Activated CD4-positive, alpha-beta T cell treated with anti-CD3 and anti-CD28 coated beads, Interleukin-2, Interleukin-6, amounts not matched to agents 100 ng/mL and 50 ng/mL, durations not matched to agents 16 hours and 8 hours (primary cell): ENCODE measurements around the gene UBN2.
A peak's percentile ranks its signal among the peaks of the same experiment; 100 is the strongest.
"Not testable (repeated sequence)": the region's sequence is repeated elsewhere in the genome, so short reads cannot be mapped to it uniquely, and the experiment has no call there.

Experiments
- DNase-seq: peaks from one replicate; pipeline ENCODE4 v3.0.0-alpha.2; 2020

The UBN2 gene

GRCh38 chr7:139230774-139231512 is at the start of gene UBN2:
Gene UBN2 (plus strand): TSS chr7:139231237. CDS start chr7:139231485, 248 bp downstream.
- DNase-seq: peak; percentile 97

DNA sequence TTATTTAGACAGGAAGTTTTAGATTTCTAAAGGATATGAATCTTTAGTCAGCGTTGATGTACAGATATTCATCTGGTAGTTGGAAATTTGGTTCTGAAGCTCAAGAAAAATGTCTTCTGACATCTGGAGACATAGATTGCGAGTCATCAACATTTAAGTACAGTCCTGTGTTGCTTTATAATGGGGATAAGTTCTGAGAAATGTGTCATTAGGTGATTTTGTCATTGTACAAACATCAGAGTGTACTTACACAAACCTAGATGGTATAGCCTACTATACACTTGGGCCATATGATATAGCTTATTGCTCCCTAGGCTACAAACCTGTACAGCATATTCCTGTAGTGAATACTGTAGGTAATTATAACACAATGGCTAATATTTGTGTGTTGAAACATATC is 49.6 kb upstream of the UBN2 start:
- no peak for DNase-seq

DNA sequence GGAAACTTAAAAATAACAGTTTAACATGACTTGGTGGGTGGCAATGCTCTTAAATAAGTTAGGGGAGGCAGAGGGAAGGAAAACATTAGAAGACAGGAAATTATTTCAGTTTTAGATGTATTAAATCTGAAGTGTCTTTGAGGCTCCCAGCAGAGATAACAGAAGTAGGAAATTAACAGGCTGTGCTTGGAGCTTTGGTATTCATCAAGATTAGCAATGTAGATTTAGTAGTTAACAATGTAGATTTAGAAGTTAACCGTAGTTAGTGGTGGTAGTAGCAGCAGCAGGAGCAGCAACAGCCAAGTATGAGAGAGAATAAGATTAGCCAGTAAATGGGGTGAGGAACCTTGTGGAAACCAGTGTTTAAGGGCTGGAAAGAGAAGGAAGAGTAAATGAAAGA is 48.7 kb upstream of the UBN2 start:
- no peak for DNase-seq

GRCh38 chr7:139183251-139183650 is 47.8 kb upstream of the UBN2 start:
- no peak for DNase-seq

DNA sequence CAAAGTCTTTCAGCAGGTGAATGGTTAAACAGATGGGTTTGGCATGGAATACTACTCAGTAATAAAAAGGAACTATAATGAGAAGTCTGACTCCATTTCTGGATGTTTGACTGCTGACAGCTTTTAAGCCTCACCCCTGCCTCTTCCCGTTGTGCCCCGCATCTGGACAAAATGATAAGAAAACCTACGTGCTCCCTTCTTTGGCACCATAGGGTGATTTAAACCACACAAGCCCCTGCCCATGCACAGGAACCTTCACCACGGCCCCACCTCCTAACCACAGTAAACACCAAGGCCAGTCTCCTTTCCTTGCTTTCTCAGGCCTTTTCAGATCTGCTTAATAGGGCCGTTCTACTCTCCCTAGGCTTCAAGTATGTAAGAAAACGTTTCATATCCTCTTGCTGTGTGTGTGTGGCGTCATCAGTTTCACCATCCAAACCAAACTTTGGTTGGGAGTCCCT is 47.1 kb upstream of the UBN2 start:
- DNase-seq: no peak

DNA sequence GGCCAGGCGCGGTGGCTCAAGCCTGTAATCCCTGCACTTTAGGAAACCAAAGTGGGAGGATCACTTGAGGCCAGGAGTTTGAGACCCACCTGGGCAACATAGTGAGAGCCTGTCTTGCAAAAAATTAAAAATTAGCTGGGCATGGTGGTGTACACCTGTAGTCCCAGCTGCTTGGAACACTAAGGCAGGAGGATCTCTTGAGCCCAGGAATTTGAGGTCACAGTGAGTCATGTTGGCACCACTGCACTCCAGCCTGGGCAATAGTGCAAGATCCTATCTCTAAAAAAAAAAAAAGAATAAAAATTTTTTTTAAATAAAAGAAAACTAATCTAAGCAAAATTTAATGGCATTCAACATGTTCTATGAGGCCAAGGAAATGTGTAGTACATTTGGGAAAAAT is 44.9 kb upstream of the UBN2 start:
- DNase-seq: no peak

GRCh38 chr7:139189357-139189756 is 41.7 kb upstream of the UBN2 start:
- no peak for DNase-seq

DNA sequence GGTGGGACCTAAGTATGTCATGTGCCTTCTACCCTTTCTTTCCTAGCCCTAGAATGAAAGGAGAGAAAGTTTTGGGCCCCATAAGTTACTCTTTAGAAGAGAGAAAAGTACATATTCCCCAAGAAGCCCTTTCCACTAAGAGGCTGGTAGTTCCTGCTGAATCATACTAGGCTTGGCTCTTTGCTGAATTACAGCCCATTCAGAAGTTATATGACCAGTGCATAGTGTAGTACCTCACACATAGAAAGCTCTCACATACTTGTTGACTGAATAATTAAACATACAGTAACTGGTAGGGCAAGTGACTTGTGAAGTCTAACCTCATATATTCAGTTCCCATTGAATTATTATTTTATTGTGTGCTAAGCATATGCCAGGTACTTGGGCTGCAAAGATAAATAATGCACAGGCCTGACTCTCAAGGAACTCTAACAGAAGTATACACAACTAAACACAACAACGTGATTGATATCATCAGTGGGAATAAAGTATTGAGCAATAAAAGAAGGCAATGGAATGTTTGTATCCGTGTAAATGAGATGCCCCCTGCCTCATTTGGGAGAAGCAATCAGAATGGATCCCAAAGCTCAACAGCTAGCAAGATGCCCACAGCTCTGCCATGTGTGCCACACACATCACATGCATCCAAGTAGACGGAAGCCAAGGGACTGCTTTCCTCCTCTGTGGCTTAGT is 38.9 kb upstream of the UBN2 start:
- no peak for DNase-seq

GRCh38 chr7:139200382-139200781 is 30.7 kb upstream of the UBN2 start:
- DNase-seq: no peak

GRCh38 chr7:139203992-139204391 is 27.0 kb upstream of the UBN2 start:
- no peak for DNase-seq

DNA sequence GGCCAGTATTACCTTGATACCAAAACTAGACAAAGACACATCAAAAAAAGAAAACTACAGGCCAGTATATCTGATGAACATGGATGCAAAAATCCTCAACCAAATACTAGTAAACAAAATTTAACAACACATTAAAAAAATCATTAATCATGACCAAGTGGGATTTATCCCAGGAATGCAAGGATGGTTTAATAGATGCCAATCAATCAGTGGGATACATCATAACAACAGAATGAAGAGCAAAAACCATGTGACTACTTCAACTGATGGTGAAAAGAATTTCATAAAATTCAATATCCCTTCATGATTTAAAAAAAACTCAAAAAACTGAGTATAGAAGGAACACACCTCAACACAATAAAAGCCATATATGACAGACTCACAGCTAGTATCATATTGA is 25.2 kb upstream of the UBN2 start:
- no peak for DNase-seq

- no peak for DNase-seq
Measured at GRCh38 chr7:139212133-139212532, 18.9 kb upstream of the UBN2 start.

DNA sequence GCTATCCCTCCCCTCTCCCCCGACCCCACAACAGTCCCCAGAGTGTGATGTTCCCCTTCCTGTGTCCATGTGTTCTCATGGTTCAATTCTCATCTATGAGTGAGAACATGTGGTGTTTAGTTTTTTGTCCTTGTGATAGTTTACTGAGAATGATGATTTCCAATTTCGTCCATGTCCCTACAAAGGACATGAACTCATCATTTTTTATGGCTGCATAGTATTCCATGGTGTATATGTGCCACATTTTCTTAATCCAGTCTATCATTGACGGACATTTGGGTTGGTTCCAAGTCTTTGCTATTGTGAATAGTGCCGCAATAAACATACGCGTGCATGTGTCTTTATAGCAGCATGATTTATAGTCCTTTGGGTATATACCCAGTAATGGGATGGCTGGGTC is 17.5 kb upstream of the UBN2 start:
- DNase-seq: not testable (repeated sequence)

DNA sequence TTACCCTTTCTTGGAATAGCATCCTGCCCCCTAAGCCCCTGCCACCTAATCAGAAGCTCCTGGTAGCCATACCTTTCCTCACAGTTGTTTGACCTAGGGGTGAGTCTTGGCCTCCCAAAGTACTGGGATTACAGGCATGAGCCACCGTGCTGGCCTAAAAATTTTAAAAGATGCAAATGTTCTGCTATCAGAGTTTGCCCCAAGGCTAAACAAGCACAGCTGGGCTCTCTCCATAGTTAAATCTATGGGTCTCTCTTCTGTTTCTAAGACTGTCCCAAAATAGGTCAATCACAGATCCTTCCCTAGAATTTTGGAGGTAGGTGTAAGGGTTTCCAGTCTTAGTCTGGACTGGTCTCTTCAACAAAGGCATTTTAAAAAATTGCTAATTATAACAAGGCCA is 12.9 kb upstream of the UBN2 start:
- no peak for DNase-seq

GRCh38 chr7:139224219-139224618 is 6.8 kb upstream of the UBN2 start:
- no peak for DNase-seq

DNA sequence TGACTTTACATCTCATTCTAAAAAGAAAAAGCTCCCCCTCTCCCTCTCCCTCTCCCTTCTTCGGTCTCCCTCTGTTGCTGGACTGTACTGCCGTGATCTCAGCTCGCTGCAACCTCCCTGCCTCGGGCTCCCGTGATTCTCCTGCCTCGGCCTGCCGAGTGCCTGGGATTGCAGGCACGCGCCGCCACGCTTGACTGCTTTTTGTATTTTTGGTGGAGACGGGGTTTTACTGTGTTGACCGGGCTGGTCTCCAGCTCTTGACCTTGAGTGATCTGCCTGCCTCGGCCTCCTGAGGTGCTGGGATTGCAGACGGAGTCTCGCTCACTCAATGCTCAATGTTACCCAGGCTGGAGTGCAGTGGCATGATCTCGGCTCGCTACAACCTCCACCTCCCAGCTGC is 6.2 kb upstream of the UBN2 start:
- not testable (repeated sequence) for DNase-seq

GRCh38 chr7:139225286-139226157 is 5.5 kb upstream of the UBN2 start:
- not testable (repeated sequence) for DNase-seq

GRCh38 chr7:139226158-139226515 is 4.9 kb upstream of the UBN2 start:
- not testable (repeated sequence) for DNase-seq

DNA sequence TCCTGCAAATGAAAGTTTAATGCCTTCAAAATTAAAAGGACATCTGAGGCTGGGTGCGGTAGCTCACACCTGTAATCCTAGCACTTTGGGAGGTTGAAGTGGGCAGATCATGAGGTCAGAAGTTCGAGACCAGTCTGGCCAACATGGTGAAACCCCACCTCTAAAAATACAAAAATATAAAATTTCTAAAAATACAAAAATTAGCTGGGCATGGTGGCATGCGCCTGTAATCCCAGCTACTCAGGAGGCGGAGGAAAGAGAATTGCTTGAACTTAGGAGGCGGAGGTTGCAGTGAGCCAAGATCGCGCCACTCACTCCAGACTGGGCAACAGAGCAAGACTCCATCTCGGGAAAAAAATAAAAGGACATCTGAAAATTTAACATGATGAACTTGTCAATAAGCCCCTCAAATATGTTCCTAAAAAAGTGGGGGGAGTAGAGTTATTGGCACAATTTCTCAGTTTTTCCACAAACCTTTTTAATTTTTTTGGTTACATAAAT is 4.0 kb upstream of the UBN2 start:
- DNase-seq: not testable (repeated sequence)

GRCh38 chr7:139230023-139230422 is 1.0 kb upstream of the UBN2 start:
- DNase-seq: no peak

DNA sequence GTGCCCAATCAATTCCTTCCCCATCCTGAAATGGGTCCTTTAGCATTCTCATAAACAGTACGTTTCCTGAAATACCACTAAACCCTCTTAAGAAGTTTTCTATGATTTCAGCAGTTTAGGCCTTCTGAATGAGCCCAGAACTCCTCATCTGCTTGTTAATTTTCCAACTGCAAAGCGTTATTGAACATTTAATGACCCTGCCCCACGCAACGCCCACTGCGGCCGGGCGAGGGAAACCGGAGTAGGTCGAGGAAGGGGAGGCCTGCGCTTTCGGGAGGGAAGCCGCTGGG is 608 bp upstream of the UBN2 start:
- DNase-seq: no peak

DNA sequence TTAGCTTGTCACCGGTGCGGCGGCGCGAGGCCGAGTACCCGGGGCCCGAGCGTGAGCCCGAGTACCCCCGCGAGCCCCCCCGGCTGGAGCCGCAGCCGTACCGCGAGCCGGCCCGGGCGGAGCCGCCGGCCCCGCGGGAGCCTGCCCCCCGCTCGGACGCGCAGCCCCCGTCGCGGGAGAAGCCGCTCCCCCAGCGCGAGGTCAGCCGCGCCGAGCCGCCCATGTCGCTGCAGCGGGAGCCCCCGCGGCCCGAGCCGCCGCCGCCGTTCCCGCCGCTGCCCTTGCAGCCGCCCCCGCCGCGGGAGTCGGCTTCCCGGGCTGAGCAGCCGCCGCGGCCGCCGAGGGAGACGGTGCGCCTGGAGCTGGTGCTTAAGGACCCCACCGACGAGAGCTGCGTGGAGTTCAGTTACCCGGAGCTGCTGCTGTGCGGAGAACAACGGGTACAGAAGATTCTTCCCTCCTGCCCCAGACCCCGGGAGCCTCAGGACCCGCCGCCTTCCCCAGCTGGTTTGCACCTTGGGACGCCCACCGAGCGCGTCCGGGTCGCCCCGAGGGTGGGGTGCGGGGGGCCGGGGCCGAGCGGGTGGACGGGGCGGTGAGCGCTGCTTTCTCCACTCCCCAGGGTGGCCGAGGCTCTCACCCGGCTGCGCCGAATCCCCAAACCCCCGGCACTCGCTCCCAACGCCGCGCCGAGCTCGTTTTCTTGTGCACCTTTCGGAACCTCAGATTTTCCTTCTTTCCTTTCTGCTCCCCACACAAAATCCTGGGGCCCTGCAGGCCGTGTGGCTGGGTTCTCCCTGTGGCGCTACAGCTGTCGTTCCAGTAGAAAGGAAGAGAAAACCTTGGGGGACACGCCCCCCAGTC is 708 bp downstream of the UBN2 start:
- DNase-seq: peak; percentile 19

DNA sequence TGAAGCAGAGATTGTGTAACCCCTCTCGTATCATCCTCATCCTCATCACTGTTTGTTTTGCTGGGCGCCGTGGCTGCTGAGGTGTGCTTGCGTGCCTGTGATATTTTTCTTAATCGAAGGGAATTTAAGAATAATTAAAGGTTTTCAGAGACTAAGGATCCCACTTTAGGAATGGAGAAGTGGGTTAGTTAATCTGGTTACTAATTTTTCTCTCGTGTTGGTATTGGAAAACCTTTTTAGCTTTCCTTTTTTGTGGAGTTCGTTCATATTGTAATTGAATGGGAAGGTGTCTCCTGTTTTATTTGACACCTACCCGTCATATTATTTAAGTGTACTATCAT is 1.3 kb downstream of the UBN2 start:
- DNase-seq: peak; percentile 41
